Central memory CD4-positive, alpha-beta T cell (primary cell): Measurements from ENCODE around the gene FJX1.

Experiments
- DNase-seq: peaks from one replicate; pipeline ENCODE4 v3.0.0; 2022
- total RNA-seq, 3 experiments: gene quantifications; one replicate each; lab custom pipeline; 2026; lab: John Stamatoyannopoulos, UW

FJX1 gene
- 0 to 1.1 (median 0.11) reads per million in 3 experiments for total RNA-seq

DNA sequence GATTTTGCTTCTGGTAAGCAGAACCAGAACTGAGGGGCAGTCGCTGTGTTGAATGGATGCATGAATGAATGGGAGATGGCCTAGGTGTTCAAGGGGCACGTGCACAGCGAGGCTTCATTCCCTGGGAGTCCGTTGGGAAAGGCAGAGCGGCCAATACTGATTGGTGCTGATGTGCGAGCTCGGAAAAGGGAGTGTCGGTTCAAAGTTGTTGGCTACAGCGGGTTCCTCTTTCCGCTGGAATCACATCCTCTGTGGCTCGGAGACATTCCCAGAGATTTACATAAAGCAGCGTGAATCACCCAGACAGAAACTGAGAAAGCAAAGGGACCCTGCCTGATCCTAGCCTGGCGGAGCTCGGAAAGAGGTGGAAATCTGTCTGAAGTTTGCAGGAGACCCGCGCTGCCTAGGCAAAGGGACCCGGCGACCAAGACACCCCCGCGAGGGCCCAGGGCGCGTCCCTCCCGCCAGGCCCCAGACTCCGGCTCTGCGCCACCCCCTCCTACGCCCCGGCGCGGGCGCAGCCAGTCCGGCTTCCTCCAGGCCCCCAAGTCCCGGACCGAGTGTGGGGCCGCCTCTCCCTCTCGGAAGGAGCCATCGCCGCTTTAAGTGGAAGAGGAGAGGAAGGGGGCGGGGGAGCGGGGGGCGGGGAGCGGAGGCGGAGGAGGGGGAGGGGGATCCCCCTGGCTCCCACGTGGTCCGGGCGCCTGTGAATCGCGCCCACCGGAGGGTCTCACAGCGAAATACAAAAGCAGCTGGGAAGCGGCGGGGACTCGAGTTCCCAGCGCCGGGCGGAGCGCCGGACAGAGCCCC is at the start of gene FJX1:
FJX1 (plus strand) TSS at position 774 of the 810 bp plus-strand sequence. CDS start 177 bp downstream, outside the sequence.
- no peak for DNase-seq

GRCh38 chr11:35571696-35572095 is 46.6 kb upstream of the FJX1 start:
- no peak for DNase-seq

- DNase-seq = no peak
Measured at GRCh38 chr11:35579557-35580396, 38.5 kb upstream of the FJX1 start.

- no peak for DNase-seq
Measured at GRCh38 chr11:35580397-35580781, 37.9 kb upstream of the FJX1 start.

- DNase-seq = no peak
Measured at GRCh38 chr11:35582033-35582432, 36.2 kb upstream of the FJX1 start.

DNA sequence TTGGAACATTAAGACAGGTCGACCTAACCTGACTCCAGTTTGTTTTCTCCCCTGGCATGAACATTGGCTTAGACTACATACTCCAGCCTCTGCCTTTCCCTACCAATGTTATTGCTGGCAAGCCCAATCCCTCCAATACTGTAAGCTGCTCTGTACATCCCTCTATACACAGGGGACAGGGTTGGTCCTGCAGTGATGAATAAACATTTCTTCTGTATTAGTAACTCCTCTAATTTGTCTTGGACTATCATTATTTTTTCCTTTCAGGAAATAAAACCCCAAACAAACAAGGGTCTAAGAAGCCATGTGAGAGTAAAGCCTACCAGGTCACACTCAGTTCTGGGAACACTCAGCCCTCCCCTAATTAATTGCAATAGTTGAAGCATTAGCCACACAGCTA is 35.1 kb upstream of the FJX1 start:
- DNase-seq = no peak

GRCh38 chr11:35583843-35584242 is 34.4 kb upstream of the FJX1 start:
- no peak for DNase-seq

GRCh38 chr11:35584321-35584720 is 33.9 kb upstream of the FJX1 start:
- DNase-seq = no peak

DNA sequence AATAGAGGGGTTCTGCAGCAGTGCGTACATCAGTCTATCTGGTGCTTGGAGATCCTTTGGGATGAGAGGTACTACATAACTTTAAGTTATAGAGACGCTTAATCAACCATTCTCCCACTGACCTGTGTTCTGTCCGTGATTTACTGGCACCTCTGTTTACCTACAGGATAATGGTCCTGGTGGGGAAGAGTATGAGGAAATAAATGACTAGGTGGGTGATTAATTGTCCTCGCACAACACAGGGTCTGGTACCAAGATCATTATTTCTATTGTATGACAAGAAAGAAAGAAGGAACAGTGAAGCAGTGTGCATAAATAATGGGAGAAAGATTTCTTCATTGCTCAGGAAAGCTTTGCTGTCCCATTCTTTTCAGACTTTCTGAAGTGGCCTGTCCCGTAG is 32.8 kb upstream of the FJX1 start:
- DNase-seq = no peak

- no peak for DNase-seq
Measured at GRCh38 chr11:35586222-35586621, 32.0 kb upstream of the FJX1 start.

DNA sequence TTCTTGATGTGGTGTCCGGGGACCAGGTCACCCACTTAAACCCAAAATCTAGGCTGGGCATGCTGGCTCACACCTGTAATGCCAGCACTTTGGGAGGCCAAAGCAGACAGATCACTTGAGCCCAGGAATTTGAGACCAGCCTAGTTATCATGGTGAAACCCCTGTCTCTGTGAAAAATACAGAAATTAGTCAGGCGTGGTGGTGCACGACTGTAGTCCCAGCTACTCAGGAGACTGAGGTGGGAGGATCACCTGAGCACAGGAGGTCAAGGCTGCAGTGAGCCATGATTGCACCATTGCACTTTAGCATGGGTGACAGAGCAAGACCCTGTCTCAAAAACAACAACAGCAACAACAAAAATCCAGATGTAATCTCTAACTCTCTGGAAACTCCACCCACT is 30.3 kb upstream of the FJX1 start:
- no peak for DNase-seq

DNA sequence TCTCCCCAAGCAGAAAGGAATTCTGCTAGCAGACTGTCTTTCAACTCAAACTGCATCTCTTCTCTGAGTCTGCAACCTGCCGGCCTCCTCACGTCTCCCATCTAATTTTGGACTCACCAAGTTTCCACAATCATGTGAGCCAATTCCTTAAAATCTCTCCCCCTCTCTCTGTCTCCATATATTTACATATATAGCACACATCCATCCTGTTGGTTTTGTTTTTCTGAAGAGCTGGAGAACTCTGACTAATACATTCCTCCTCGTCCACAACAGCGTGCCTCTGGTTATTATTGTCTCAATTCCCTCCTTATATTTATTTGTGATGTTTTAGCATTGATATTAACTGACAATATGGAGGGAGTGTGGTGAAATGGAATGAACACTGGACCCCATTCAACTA is 29.6 kb upstream of the FJX1 start:
- DNase-seq = no peak

GRCh38 chr11:35589281-35589680 is 29.0 kb upstream of the FJX1 start:
- no peak for DNase-seq

GRCh38 chr11:35590412-35590811 is 27.8 kb upstream of the FJX1 start:
- DNase-seq = no peak

DNA sequence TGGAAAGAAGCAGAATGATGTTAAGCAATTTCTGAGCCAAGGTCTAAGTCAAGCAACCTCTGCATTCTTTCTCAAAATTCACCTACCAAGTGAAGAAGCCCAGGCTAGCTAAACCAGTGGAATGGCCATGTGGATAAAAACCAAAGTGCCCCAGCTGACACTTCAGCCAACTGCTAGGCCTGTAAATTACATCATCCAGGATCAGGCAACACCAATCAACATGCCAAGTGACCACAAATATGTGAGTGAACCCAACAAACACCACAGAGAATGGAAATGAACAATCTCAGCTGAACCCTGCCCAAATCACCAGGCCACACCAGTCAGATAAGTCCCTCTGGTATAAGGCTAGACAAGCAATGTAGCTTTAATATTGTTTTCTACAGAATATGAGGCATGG is 25.1 kb upstream of the FJX1 start:
- DNase-seq = no peak

DNA sequence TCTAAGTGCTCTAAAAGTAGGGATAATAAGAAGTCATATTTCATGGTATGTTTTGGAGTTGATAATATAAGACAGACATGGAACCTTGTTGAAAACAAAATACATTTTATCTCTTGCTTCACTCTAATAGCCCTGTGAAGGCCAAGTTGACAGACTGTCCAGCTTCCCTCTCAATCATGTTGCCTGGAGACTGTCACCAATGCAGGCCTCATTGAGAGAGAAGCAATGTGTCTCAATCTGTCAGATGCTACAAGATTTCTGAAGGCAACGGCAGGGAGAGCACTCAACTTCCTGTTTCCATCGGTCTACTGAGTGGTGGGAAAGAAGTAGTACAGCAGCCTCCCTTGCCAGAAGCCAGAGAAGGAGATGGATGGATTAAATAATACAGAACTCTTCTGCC is 23.6 kb upstream of the FJX1 start:
- DNase-seq = no peak

GRCh38 chr11:35598254-35599125 is 19.8 kb upstream of the FJX1 start:
- DNase-seq = no peak

GRCh38 chr11:35600331-35600838 is 17.9 kb upstream of the FJX1 start:
- DNase-seq = no peak

DNA sequence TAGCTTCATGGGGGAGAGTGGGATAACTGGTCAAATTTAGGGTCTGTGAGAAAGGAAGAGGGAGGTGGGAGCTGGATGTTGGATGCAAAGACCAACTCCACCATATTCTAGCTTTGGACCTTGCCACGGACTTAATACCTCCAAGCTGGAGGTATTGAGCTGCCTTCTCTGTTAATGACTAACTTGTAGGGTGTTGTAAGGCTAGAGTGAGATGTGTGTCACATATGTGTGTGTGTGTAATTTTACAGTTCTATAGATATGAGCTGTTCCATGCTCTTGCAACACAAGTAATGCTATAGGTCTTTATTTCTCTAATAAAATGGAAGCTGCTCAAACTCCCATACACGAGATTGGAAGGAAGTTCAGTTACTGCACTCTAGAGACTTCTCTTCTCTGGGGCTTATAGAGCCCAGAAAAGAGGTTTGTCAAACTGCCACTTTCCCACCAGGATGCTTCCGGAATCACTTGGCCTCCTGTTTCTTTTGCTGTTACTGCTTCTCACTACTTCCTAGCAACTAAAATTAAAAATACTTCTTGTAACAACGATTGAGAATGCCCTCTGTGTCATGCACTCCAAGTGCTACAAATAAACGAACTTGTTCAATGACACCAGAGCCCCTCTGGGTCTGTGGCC is 16.0 kb upstream of the FJX1 start:
- DNase-seq = no peak

DNA sequence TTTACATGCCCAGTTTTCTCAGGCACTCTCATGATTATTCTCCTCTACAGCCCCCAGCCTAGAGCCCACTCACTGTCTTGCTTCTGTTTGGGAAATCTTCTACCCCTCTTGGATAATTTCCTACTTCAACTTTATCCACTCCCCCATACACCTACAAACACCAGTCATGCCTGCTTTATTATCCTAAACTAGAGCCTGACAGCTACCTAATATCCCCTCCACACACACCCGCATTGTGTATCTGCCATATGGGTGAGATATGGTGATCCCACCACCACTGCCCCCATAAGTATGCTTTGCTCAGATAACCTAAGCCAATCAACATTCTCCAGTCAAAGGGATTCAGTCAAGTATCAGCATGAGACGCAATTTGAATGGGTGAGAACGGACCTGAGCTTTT is 15.3 kb upstream of the FJX1 start:
- no peak for DNase-seq

DNA sequence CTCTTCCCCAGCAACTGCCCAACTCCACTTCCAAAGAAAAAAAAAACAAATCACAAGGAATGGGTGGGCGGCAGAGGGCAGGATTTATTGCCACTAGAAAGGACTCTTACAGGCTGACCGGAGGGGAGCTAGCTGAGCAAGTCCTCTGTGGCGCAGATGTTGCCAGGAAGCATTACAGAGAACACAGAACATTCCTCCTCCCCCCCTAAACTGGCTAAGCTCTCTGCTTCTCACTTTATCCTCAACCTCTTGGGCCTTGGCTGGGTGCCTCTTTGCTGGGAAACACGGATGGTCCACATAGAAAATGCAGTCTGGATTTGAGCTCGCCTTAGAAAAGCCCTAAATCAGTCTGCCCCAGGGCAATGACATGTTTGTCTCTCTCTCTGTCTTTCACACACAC is 12.6 kb upstream of the FJX1 start:
- DNase-seq = no peak

DNA sequence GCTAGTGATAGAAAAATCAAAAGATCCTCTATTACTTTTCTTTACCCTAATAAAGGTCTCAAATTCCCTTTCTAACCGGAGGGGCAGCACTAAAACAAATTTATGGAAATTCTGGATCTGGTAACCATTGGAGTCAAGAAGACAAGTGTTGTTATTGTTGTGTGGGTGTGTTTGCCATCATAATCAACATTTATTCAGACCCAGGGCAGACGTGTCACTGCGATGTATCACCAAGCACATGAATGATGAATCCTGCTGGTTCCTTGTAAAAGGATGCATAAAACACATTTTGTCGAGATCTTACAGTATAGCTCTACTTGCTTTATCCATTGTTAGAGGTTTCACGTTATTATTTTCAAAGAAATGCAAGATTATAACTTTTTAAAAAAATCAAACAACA is 12.1 kb upstream of the FJX1 start:
- no peak for DNase-seq
